Subcutaneous abdominal adipose tissue (tissue), 5 donors: ENCODE data around the gene NPHS1.

Experiments used
- H3K27ac ChIP-seq: one replicate; pipeline ENCODE4 v1.7.0; 2013; ENCODE audit warnings: low read depth, mild to moderate bottlenecking, inconsistent platforms, low read length, moderate library complexity
- H3K27me3 ChIP-seq, 5 donors: one replicate each; pipeline ENCODE4 v1.7.0; 2013; ENCODE audit warnings: low read length in 5 of 5, inconsistent platforms in 1 of 5; ENCODE audit not compliant: control insufficient read depth in 5 of 5, insufficient read depth in 4 of 5
- H3K36me3 ChIP-seq, 5 donors: one replicate each; pipeline ENCODE4 v1.7.0; 2013; ENCODE audit warnings: low read length in 5 of 5; ENCODE audit not compliant: control insufficient read depth in 5 of 5, insufficient read depth in 5 of 5
- H3K4me1 ChIP-seq, 5 donors: one replicate each; pipeline ENCODE4 v1.7.0; 2013; ENCODE audit warnings: low read length in 5 of 5, mild to moderate bottlenecking in 3 of 5, moderate library complexity in 1 of 5; ENCODE audit not compliant: control insufficient read depth in 5 of 5, insufficient read depth in 5 of 5
- H3K4me3 ChIP-seq, 5 donors: one replicate each; pipeline ENCODE4 v1.7.0; 2013; ENCODE audit warnings: low read length in 5 of 5, low read depth in 1 of 5
- H3K9ac ChIP-seq, 5 donors: one replicate each; pipeline ENCODE4 v1.7.0; 2013; ENCODE audit warnings: low read length in 5 of 5, mild to moderate bottlenecking in 4 of 5, moderate library complexity in 3 of 5
- H3K9me3 ChIP-seq, 5 donors: one replicate each; pipeline ENCODE4 v1.7.0; 2013; ENCODE audit warnings: low read length in 5 of 5; ENCODE audit not compliant: control insufficient read depth in 5 of 5
- donor health status: healthy.
- donor health status: healthy.
- donor health status: healthy.
- donor health status: healthy.
- donor health status: healthy.

The NPHS1 gene

GRCh38 chr19:35851213-35852028 is 883 bp downstream of the NPHS1 start:
- Histone ChIP-seq H3K36me3 (no peaks in the 10 kb centered on the region), H3K27me3 (peaks cover 45 to 73% (median 66%) of the 10 kb centered on the region in 5 donors), H3K27ac (no peak overlapping the region)

GRCh38 chr19:35848919-35849505 is 3.3 kb downstream of the NPHS1 start:
- peaks cover 43 to 75% (median 66%) of the 10 kb centered on the region in 5 donors for H3K27me3 ChIP-seq
- no peaks in the 10 kb centered on the region for H3K9me3 ChIP-seq
- H3K27ac ChIP-seq = no peak overlapping the region
- no peaks in the 10 kb centered on the region for H3K36me3 ChIP-seq
- no peak overlapping the region for H3K9ac ChIP-seq
- H3K4me3 ChIP-seq = no peak overlapping the region
- H3K4me1 ChIP-seq = peaks cover 0 to 15% (median 10%) of the 10 kb centered on the region in 5 donors

More at GRCh38 chr19:35851213-35852028, 883 bp downstream of the NPHS1 start:
- Histone ChIP-seq H3K4me1 (peaks cover 0 to 4% (median 2%) of the 10 kb centered on the region in 5 donors), H3K9ac (no peak overlapping the region), H3K4me3 (no peak overlapping the region), H3K9me3 (no peaks in the 10 kb centered on the region)

- Histone ChIP-seq H3K4me1 (peaks cover 0 to 19% (median 11%) of the 10 kb centered on the region in 5 donors), H3K36me3 (no peaks in the 10 kb centered on the region), H3K9ac (no peak overlapping the region), H3K9me3 (no peaks in the 10 kb centered on the region), H3K27me3 (peaks cover 47 to 80% (median 71%) of the 10 kb centered on the region in 5 donors), H3K4me3 (no peak overlapping the region), H3K27ac (no peak overlapping the region)
Observed at GRCh38 chr19:35848486-35848885, 3.8 kb downstream of the NPHS1 start.

GRCh38 chr19:35847911-35848310 is 4.4 kb downstream of the NPHS1 start:
- Histone ChIP-seq H3K4me1 (peaks cover 0 to 19% (median 11%) of the 10 kb centered on the region in 5 donors), H3K36me3 (no peaks in the 10 kb centered on the region), H3K4me3 (no peak overlapping the region), H3K27ac (no peak overlapping the region), H3K9me3 (no peaks in the 10 kb centered on the region), H3K27me3 (peaks cover 53 to 81% (median 71%) of the 10 kb centered on the region in 5 donors), H3K9ac (no peak overlapping the region)

GRCh38 chr19:35846038-35846668 is 6.2 kb downstream of the NPHS1 start:
- Histone ChIP-seq H3K4me3 (no peak overlapping the region), H3K36me3 (no peaks in the 10 kb centered on the region), H3K27me3 (peaks cover 57 to 79% (median 71%) of the 10 kb centered on the region in 5 donors), H3K4me1 (peaks cover 0 to 19% (median 11%) of the 10 kb centered on the region in 5 donors), H3K9ac (no peak overlapping the region), H3K27ac (no peak overlapping the region), H3K9me3 (no peaks in the 10 kb centered on the region)

GRCh38 chr19:35845215-35846037 is 6.9 kb downstream of the NPHS1 start:
- Histone ChIP-seq H3K27me3 (peaks cover 53 to 72% (median 63%) of the 10 kb centered on the region in 5 donors), H3K27ac (no peak overlapping the region), H3K9me3 (no peaks in the 10 kb centered on the region), H3K4me1 (peaks cover 0 to 19% (median 11%) of the 10 kb centered on the region in 5 donors), H3K36me3 (no peaks in the 10 kb centered on the region), H3K4me3 (peak overlapping the region in 4 of 5 donors; percentile 6 to 50 (median 25)), H3K9ac (no peak overlapping the region)

- Histone ChIP-seq H3K9me3 (peaks cover 0 to under 1% (median 0%) of the 10 kb centered on the region in 5 donors), H3K27me3 (peaks cover 46 to 67% (median 59%) of the 10 kb centered on the region in 5 donors), H3K36me3 (no peaks in the 10 kb centered on the region), H3K9ac (no peak overlapping the region), H3K4me3 (peak overlapping the region in 2 of 5 donors; percentile 27 to 50), H3K4me1 (peaks cover 0 to 19% (median 11%) of the 10 kb centered on the region in 5 donors), H3K27ac (no peak overlapping the region)
Observed at GRCh38 chr19:35844482-35845214, 7.7 kb downstream of the NPHS1 start.

GRCh38 chr19:35843676-35844481 is 8.4 kb downstream of the NPHS1 start:
- Histone ChIP-seq H3K36me3 (no peaks in the 10 kb centered on the region), H3K4me1 (peaks cover 0 to 19% (median 11%) of the 10 kb centered on the region in 5 donors), H3K27me3 (peaks cover 39 to 59% (median 52%) of the 10 kb centered on the region in 5 donors), H3K9ac (no peak overlapping the region), H3K9me3 (peaks cover 4 to 8% (median 5%) of the 10 kb centered on the region in 5 donors), H3K4me3 (peak overlapping the region in 1 of 5 donors; percentile 18), H3K27ac (no peak overlapping the region)
